HG03565 (cell line): Measurements from ENCODE around the gene FAM171A1.
A peak's percentile ranks its signal among the peaks of the same experiment; 100 is the strongest.
"Not testable (repeated sequence)": the region's sequence is repeated elsewhere in the genome, so short reads cannot be mapped to it uniquely, and the experiment has no call there.

Experiments
- ATAC-seq: cut with Tn5 transposase; IDR thresholded peaks from one replicate; pipeline ENCODE4 v1.9.1; 2021; ENCODE audit warnings: mild to moderate bottlenecking, moderate library complexity; ENCODE audit not compliant: unreplicated experiment

The FAM171A1 gene

DNA sequence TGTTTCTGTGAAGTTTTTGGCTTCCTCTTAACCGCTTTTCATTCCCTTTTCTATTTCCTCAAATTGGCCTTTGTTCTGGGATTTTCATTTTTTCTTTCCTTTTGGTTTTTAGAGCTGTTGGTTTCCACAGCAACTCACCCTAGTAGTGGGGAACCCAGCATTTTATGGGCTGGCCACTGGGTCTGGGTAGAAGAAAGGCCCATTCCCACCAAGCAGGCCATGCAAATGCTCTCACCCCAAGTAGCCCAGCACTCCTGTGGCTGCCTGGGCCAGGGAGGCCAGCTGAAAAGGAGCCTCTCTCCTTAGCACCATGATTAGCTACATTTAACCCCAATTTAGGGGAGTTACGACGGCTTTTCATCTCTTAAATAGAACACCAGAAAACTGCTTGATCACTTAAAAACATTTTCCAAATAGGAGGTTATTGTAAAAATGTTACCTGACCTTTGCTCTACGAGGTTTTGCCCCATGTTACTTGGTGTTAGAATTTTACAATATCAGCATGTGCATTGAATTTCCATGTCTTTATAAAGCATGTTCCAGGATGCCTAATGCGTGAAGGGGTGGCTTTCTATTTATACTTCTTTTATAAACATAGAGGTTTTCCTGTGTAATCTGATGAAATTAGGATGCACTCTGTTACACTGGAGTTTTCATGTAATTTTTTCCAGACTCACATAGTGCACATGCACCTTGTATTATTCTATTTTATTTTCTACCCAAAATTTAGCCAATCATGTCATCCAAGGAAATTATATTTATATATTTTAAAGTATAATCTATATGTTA lies 75.4 kb downstream of the FAM171A1 start:
- no peak for ATAC-seq

- ATAC-seq, result no peak
Measured at GRCh38 chr10:15293862-15294842, 76.9 kb downstream of the FAM171A1 start.

DNA sequence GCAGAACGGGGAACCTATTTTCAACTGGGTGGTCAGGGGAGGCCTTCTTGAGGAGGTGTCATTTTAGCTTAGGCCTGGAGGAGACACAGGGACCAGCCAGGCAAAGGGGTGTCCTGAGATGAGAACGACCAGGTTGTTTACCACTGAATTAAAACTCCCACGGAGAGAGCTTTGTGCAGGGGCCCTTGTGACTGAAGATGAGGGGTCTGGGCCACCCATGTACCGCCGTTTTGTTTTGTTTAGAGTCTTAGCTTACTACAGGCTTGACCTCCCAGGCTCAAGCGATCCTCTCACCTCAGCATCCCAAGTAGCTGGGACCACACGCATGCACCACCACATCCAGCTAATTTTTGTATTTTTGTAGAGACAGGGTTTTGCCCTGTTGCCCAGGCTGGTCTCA lies 80.4 kb downstream of the FAM171A1 start:
- no peak for ATAC-seq

GRCh38 chr10:15290150-15290549 lies 80.9 kb downstream of the FAM171A1 start:
- ATAC-seq, result no peak

- ATAC-seq, result no peak
Measured at GRCh38 chr10:15280974-15281373, 90.1 kb downstream of the FAM171A1 start.

DNA sequence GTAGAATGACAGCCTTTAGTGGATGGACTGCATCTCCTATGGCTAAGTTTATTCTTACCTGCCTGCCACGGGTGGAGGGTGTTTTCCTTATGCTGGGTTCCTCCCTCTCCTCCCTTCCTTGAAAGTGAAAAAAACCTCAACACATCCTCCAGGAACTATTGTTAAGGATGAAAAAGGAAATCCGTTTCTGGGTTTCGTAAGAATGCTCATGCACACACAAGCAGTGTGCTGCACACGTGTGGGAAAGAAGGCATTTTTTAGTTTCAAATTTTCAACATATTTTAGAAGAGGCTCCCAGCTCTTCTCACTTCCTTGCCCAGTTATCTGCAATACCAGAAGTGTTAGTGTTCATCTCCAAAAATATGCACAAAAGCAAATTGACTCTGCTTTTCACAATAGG lies 90.6 kb downstream of the FAM171A1 start:
- ATAC-seq, result no peak

- no peak for ATAC-seq
Measured at GRCh38 chr10:15279236-15279635, 91.9 kb downstream of the FAM171A1 start.

DNA sequence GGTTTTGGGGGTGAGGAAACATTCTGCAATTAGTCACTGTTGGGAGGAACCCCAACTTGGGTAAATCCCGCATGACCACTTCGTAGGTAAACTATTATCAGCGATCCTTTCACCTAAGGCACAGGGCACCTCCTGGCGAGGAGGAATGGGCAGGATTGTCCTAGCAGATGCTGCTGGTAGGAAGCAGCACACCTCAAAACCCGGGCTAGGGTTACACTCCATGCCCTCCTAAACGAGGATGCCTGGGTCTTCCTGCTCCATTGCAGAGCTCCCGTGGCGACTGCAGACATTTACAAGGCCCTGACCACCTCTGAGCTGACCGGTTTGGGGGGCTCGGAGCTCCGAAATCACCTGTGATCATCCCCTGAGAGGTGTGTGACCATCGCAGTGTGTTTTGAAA lies 92.3 kb downstream of the FAM171A1 start:
- no peak for ATAC-seq

GRCh38 chr10:15276039-15276438 lies 95.0 kb downstream of the FAM171A1 start:
- ATAC-seq, result not testable (repeated sequence)

DNA sequence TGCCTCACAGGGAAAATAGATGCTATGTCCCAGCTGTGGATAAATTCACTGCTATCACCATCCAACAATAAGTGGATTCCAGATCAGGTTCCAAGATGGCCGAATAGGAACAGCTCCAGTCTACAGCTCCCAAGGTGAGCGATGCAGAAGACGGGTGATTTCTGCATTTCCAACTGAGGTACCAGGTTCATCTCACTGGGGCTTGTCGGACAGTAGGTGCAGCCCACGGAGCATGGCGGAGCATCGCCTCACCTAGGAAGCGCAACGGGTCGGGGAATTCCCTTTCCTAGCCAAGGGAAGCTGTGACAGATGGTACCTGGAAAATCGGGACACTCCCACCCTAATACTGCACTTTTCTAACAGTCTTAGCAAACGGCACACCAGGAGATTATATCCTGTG lies 101.3 kb downstream of the FAM171A1 start:
- not testable (repeated sequence) for ATAC-seq

- no peak for ATAC-seq
Measured at GRCh38 chr10:15267496-15267895, 103.6 kb downstream of the FAM171A1 start.

- no peak for ATAC-seq
Measured at GRCh38 chr10:15266117-15266516, 105.0 kb downstream of the FAM171A1 start.

- no peak for ATAC-seq
Measured at GRCh38 chr10:15265558-15265957, 105.5 kb downstream of the FAM171A1 start.

DNA sequence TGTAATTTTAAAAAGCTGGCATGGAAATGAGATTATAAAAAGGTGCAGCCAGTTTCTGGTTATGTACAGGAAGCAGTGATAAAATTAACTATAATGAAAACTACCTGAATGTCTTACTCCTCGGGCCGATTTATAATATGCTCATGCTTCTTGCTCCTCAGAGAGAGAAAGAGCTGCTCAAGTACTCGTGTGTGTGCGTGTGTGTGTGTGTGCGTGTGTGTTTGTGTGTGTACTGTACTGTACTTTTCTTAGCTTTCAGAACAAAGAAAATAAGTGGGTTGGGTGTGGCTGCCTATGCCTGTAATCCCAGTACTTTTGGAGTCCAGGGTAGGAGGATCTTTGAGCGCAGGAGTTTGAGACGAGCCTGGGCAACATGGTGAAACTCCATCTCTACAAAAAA lies 106.0 kb downstream of the FAM171A1 start:
- no peak for ATAC-seq

GRCh38 chr10:15263657-15264323 lies 107.3 kb downstream of the FAM171A1 start:
- no peak for ATAC-seq

DNA sequence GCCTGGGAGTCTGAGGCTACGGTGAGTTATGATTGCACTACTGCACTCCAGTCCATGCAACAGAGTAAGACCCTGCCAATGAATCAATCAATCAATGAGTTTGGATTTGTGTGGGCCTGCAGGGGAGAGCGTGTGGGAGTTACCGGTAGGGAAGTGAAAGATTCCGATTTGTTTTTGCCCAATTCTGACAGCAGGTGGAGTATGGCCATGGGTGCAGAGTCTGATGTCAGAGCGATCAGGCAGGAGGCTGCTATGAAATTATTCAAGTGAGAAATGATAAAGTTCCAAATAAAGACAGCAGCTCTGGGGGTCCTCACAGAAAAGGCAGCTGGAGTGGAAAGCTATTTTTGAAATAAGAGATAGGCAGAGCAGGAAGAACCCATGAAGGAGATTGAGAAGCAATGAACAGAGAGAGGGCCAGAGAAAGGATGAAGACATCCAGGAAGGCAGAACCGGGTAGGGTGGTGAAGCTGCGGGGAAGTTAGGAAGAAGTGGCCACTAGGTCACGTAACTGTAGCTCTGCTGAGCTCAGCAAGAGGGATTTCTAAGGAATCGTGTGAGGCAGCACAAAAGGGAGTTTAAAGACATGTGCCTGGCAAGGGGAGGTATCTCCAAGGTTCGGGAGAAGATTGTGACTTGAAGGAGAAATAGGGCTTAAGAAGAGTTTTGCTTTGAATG lies 108.9 kb downstream of the FAM171A1 start:
- ATAC-seq, result no peak

GRCh38 chr10:15259136-15259535 lies 112.0 kb downstream of the FAM171A1 start:
- ATAC-seq, result no peak

- no peak for ATAC-seq
Measured at GRCh38 chr10:15258255-15258654, 112.8 kb downstream of the FAM171A1 start.

DNA sequence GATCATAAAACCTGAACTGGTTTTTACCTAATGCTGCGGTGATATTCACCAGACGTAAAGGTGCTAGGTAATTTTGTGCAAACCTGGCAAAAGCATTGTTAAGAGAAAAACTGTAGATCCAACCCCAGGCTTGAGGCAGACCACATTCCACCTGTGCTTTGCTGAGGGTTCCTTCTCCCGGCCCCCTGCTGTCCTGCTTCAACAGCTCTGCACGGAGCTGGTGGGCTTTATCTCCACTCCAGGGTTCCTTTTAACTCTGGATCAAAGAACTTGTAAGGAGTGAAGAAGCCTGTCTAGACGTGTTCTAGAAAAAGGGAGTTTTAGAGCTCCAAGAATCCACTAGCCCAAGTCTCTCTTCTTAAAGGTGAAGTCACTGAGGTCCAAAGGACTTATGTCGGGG lies 115.1 kb downstream of the FAM171A1 start:
- no peak for ATAC-seq

DNA sequence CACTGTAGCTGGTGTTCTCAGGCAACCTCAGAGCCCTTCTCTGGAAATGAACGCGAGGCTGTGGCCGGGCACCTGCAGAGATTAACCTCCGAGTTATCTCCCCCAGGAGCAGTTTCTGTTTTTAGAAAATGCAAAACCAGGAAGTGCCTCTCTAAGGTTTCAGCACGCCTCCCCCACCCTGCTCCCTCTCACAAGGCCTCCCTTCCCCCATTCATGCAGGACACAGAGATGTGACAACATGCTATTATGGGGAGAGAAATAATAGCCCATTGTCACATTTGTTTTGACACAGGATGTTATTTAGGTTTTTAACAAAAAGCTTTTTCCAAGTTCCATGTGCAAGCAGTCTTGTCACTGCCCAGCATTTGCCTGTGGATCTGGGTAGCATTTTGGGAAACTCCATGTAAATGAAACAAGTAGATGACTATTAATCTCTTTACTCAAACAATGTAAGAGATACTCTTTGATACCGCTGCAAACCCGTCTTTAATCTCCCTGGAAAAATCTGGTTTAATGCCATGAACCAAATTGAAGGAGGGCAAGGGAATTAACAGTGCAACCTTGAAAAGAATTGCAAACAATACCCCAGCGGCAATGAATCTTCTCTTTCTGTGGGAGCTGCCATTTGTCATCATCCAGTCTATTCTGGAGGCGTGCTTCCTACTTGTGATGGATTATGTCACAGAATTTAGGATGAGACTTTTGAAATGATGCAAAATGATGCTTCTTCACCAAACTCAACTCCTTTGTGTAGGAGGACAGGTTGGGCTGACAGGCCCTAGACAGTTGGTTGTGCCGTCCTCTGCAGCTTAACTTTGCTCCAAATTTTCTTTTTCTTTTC lies 116.1 kb downstream of the FAM171A1 start:
- ATAC-seq, result peak; percentile 50
